T-helper 1 cell treated with Interleukin-12 subunit alpha and Interleukin-12 subunit beta and Interleukin-4 antibody, amounts not matched to agents 30 ng/mL and 1 ng/mL, for 36 hours (primary cell): ENCODE results near the gene ZSCAN32. TPM values are rescaled to one million over a fixed set of nuclear protein-coding genes. Genes with fewer than 3 reads are reported as not detected.

Experiments used
- intact Hi-C: fragments of 100-400 bp; cut with micrococcal nuclease; formaldehyde crosslinking; loops from one replicate; pipeline ENCODE4 v1.15.1; 2024
- total RNA-seq: library from RNA; stranded (reverse); gene quantifications from 2 replicates; pipeline ENCODE4 v1.2.3, GENCODE V29; 2022

The ZSCAN32 gene
- total RNA-seq, 1 donor from 2014 or later = 18.8 TPM

DNA sequence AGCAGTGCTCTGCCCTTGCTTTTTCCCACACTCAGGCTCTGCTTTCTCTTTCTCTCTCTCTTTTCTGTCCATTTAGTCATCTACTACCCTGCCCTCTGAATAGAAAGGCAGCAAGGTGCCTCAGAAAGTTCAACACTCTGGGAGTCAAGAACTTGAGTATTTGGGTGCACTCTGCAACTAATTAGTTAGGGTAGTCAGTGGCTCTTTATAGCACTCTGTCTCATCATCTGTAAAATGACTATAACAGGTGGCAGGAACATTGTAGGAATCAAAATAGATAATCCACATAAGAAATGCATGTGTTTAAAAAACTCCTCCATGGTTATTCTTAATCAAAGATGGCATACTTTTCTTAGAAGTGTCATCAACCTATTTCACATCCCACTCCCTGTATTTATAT is 37.9 kb downstream of the ZSCAN32 start:
- intact Hi-C loops = loop anchor here (10.0 kb wide), 2 partner anchors 52 to 178 kb away; partner anchors contain the start of gene OR1F1

DNA sequence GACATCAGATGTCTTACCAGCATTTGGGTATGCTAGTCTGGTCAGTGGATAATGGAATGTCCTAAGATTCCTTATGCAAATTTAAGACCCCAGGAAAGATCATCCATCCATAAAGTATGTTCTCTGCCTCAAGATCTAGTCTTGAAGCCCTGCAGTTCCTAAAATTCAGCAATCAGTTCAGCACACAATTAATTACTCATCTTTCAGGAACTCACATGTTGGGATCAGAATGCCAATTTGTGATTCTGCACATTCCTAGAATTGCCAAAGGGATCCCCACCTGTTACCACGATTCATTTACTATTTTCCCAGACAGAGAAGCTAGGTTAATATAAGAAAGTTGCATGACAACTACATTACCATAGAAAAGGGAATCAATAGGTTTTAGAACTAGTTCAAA is 41.9 kb downstream of the ZSCAN32 start:
- intact Hi-C loops = no loop called here

DNA sequence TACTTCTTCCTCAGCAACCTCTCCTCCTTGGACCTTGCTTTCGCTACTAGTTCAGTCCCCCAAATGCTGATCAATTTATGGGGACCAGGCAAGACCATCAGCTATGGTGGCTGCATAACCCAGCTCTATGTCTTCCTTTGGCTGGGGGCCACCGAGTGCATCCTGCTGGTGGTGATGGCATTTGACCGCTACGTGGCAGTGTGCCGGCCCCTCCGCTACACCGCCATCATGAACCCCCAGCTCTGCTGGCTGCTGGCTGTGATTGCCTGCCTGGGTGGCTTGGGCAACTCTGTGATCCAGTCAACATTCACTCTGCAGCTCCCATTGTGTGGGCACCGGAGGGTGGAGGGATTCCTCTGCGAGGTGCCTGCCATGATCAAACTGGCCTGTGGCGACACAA is 44.7 kb downstream of the ZSCAN32 start:
- intact Hi-C loops = no loop called here

- intact Hi-C loops = no loop called here
These were observed 45.2 kb downstream of the ZSCAN32 start, which contains the start of gene OR2C1 for GRCh38 chr16:3355589-3355988. Gene OR2C1 (plus strand): TSS chr16:3355889. CDS start chr16:3355941, 52 bp downstream.

DNA sequence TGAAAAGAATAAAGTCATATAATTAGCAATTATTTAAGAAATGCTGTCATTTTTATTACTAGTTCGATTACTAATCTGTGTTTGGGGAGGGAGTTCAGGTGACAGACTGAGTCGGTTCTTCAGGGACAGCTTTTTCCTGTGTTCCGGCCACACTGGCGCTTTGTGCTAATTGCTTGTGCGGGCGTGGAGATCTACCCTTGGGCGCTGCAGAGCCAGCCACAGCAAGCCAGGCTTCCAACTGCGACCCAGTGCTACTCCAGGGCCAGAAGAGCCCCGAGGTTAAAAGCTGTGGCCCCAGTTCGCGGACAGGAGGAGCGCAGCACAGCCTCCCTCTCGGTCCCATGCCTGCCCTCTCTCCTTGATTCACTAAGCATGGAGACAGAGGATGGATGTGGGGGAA is 51.6 kb downstream of the ZSCAN32 start:
- intact Hi-C loops = no loop called here

DNA sequence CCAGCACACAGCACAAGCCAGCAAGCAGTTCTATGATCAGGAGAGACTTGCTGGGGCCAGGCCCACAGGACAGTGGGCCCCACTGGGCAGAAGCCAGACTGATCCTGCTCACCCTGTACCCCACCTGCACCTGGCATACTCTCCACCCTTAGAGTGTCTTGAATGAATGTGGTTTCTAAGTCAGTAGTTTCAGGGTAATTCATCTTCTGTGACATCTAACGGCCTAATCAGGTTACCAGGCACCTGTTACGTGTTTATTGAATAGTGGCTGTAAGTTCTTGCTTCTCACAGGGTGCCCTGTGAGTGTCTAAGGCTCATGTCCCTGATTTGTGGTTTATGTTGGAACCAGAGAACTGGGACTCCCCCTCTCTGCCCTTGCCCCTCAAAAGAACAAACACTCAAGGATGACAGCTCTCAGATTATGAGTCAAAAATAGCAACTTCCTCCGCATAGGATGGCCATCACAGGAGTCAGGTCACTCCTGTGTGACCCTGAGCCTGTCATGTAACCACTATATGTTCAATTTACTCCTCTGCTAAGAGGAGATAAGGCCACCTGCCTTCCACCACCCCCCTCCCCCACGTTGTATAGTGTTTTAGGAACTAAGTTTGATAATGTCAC is 52.1 kb downstream of the ZSCAN32 start:
- intact Hi-C loops = no loop called here

- intact Hi-C loops = no loop called here
These were observed 53.2 kb downstream of the ZSCAN32 start for GRCh38 chr16:3347586-3347985.

- intact Hi-C loops = no loop called here
These were observed 54.8 kb downstream of the ZSCAN32 start for GRCh38 chr16:3346041-3346440.

Other genes with a start within 250 kb of the ZSCAN32 start
- gene OR1F1, start 212.8 kb downstream of the ZSCAN32 start, total RNA-seq = not detected in 2 replicates
- gene ZNF200, start 165.8 kb downstream of the ZSCAN32 start, total RNA-seq = 19.6 and 20.1 TPM in 2 replicates
- gene MEFV, start 144.4 kb downstream of the ZSCAN32 start, total RNA-seq = 0.32 TPM in 1 of 2 replicates, not detected in the other
- 23.1 and 25.0 TPM in 2 replicates for gene ZNF263, start 117.5 kb downstream of the ZSCAN32 start, total RNA-seq
- 2.6 and 4.0 TPM in 2 replicates for gene TIGD7, start 95.6 kb downstream of the ZSCAN32 start, total RNA-seq
- 43.8 and 47.2 TPM in 2 replicates for gene ZNF75A, start 95.5 kb downstream of the ZSCAN32 start, total RNA-seq
- gene OR2C1, start 45.1 kb downstream of the ZSCAN32 start, total RNA-seq = not detected in 2 replicates
- gene ZNF174, start 211 bp upstream of the ZSCAN32 start, total RNA-seq = 11.3 and 12.6 TPM in 2 replicates
- gene ZNF597, start 42.5 kb upstream of the ZSCAN32 start, total RNA-seq = 2.8 and 3.0 TPM in 2 replicates
- 53.3 and 53.7 TPM in 2 replicates for gene NAA60, start 42.7 kb upstream of the ZSCAN32 start, total RNA-seq
- not detected in 2 replicates for gene C16orf90, start 94.5 kb upstream of the ZSCAN32 start, total RNA-seq
- gene CLUAP1, start 100.0 kb upstream of the ZSCAN32 start, total RNA-seq = 27.4 and 28.1 TPM in 2 replicates
- gene NLRC3, start 176.4 kb upstream of the ZSCAN32 start, total RNA-seq = 96.4 and 99.9 TPM in 2 replicates
- 12.0 and 13.0 TPM in 2 replicates for gene SLX4, start 210.6 kb upstream of the ZSCAN32 start, total RNA-seq